IMR-90 (cell line): ENCODE measurements around the gene MAPK8IP3. TPM values are rescaled to one million over a fixed set of nuclear protein-coding genes. Genes with fewer than 3 reads are reported as not detected.

Source experiments
- ATAC-seq: fragments of 200-7000 bp; cut with Tn5 transposase; 2 replicates; pipeline ENCODE4 v1.9.1; 2020; ENCODE audit warnings: low read depth, mild to moderate bottlenecking, moderate library complexity
- BruUV-seq: library from RNA; stranded (reverse); fragments of 400-500 nt; replicated peaks from 2 replicates; lab custom pipeline; 2021; lab: Mats Ljungman, UMichigan
- CTCF ChIA-PET: fragments of 300-600 bp; formaldehyde crosslinking; extraction: SDS; loops from one replicate; lab custom pipeline; 2021; ENCODE audit warnings: antibody characterized with exemption; lab: Yijun Ruan, JAX
- POLR2A ChIA-PET: fragments of 300-600 bp; sonication (Branson Sonifier 250); formaldehyde crosslinking; loops from one replicate; lab custom pipeline; 2022; ENCODE audit warnings: antibody characterized with exemption; ENCODE audit not compliant: unreplicated experiment; lab: Charles Lee
- DNase-seq: peaks from one replicate; pipeline ENCODE4 v3.0.0; 2013
- H2AFZ ChIP-seq: replicated peaks from 2 replicates; pipeline ENCODE3; 2013; ENCODE audit warnings: low read length, mild to moderate bottlenecking; ENCODE audit not compliant: poor library complexity
- H2AK5ac ChIP-seq: 2 replicates; pipeline ENCODE4 v1.6.1; 2013; ENCODE audit warnings: low read depth, low read length, inconsistent platforms
- H2AK9ac ChIP-seq: replicated peaks from 2 replicates; pipeline ENCODE3; 2013; ENCODE audit warnings: mild to moderate bottlenecking, low read depth, low read length, moderate library complexity; ENCODE audit not compliant: poor library complexity
- H2BK120ac ChIP-seq: 2 replicates; pipeline ENCODE4 v1.6.1; 2013; ENCODE audit warnings: low read depth, low read length, inconsistent platforms
- H2BK15ac ChIP-seq: 3 replicates; pipeline ENCODE4 v1.6.1; 2013; ENCODE audit warnings: low read depth, low read length, inconsistent platforms
- H2BK20ac ChIP-seq: 2 replicates; pipeline ENCODE4 v1.6.1; 2013; ENCODE audit warnings: low read depth, mild to moderate bottlenecking, inconsistent platforms, low read length, moderate library complexity
- H2BK5ac ChIP-seq: 2 replicates; pipeline ENCODE4 v1.6.1; 2013; ENCODE audit warnings: mild to moderate bottlenecking, low read depth, low read length, inconsistent platforms; ENCODE audit not compliant: poor library complexity, severe bottlenecking
- H3K14ac ChIP-seq: replicated peaks from 2 replicates; pipeline ENCODE4 v1.6.1; 2013; ENCODE audit warnings: low read depth, low read length, inconsistent platforms
- H3K18ac ChIP-seq: 2 replicates; pipeline ENCODE4 v1.6.1; 2013; ENCODE audit warnings: low read depth, low read length, control low read depth
- H3K23ac ChIP-seq: 2 replicates; pipeline ENCODE4 v1.6.1; 2013; ENCODE audit warnings: low read depth, low read length, inconsistent platforms
- H3K27ac ChIP-seq: 2 replicates; pipeline ENCODE4 v1.5.1; 2013; ENCODE audit warnings: mild to moderate bottlenecking, control low read depth, low read length; ENCODE audit not compliant: insufficient read depth
- H3K27me3 ChIP-seq: 2 replicates; pipeline ENCODE4 v1.6.1; 2013; ENCODE audit warnings: low read length; ENCODE audit not compliant: control insufficient read depth, insufficient read depth
- H3K36me3 ChIP-seq: 2 replicates; pipeline ENCODE4 v1.6.1; 2013; ENCODE audit warnings: low read length, mixed read lengths; ENCODE audit not compliant: control insufficient read depth, insufficient read depth
- H3K4ac ChIP-seq: 2 replicates; pipeline ENCODE4 v1.6.1; 2013; ENCODE audit warnings: low read depth, low read length, inconsistent platforms
- H3K4me1 ChIP-seq: 2 replicates; pipeline ENCODE4 v1.6.1; 2013; ENCODE audit warnings: low read length, mixed read lengths; ENCODE audit not compliant: control insufficient read depth, insufficient read depth
- H3K4me2 ChIP-seq: 2 replicates; pipeline ENCODE4 v1.6.1; 2013; ENCODE audit warnings: low read depth, mild to moderate bottlenecking, control low read depth, low read length, moderate library complexity
- H3K4me3 ChIP-seq: 2 replicates; pipeline ENCODE4 v1.5.1; 2013; ENCODE audit warnings: low read depth, mild to moderate bottlenecking, control low read depth, low read length, moderate library complexity; ENCODE audit not compliant: insufficient read depth
- H3K56ac ChIP-seq: 2 replicates; pipeline ENCODE4 v1.6.1; 2013; ENCODE audit warnings: low read length, inconsistent platforms; ENCODE audit not compliant: insufficient read depth; ENCODE audit errors: extremely low read depth
- H3K79me1 ChIP-seq, 2 experiments: 2 replicates each; pipeline ENCODE4 v1.6.1; 2013; ENCODE audit warnings: low read length in 2 of 2, inconsistent platforms in 1 of 2, low read depth in 1 of 2
- H3K9ac ChIP-seq: 2 replicates; pipeline ENCODE4 v1.6.1; 2013; ENCODE audit warnings: low read depth, low read length, control low read depth
- H3K9me1 ChIP-seq: 2 replicates; pipeline ENCODE4 v1.6.1; 2013; ENCODE audit warnings: low read length, inconsistent platforms; ENCODE audit not compliant: insufficient read depth
- H3K9me3 ChIP-seq: 2 replicates; pipeline ENCODE4 v1.6.1; 2013; ENCODE audit warnings: low read length; ENCODE audit not compliant: control insufficient read depth, insufficient read depth
- H4K20me1 ChIP-seq: 2 replicates; pipeline ENCODE4 v1.6.1; 2013; ENCODE audit warnings: low read length, inconsistent platforms; ENCODE audit not compliant: insufficient read depth
- H4K5ac ChIP-seq: 2 replicates; pipeline ENCODE4 v1.6.1; 2013; ENCODE audit warnings: mild to moderate bottlenecking, low read depth, low read length, control low read depth
- H4K8ac ChIP-seq, 2 experiments: 2 replicates each; pipeline ENCODE4 v1.6.1; 2013; ENCODE audit warnings: low read depth in 2 of 2, low read length in 2 of 2, control low read depth in 1 of 2, inconsistent platforms in 1 of 2
- H4K91ac ChIP-seq: 2 replicates; pipeline ENCODE4 v1.6.1; 2013; ENCODE audit warnings: low read depth, low read length, inconsistent platforms; ENCODE audit not compliant: insufficient read depth
- BHLHE40 ChIP-seq: fragments of 150-350 bp; IDR thresholded peaks from 2 replicates; pipeline ENCODE4 v1.6.1; 2016; ENCODE audit warnings: mild to moderate bottlenecking, low read depth, low read length
- RCOR1 ChIP-seq: IDR thresholded peaks from 2 replicates; pipeline ENCODE4 v1.6.1; 2012; ENCODE audit warnings: mild to moderate bottlenecking, low read length, improper control_type of control experiment; ENCODE audit not compliant: insufficient replicate concordance
- WGBS, 2 experiments: methylation state at CpG; one replicate each; pipeline versions ENCODE4 v1.1.5 to v1.1.7; 2013; ENCODE audit warnings: missing lambda C conversion rate in 2 of 2; ENCODE audit not compliant: insufficient read length in 1 of 2; ENCODE audit errors: extremely low coverage in 2 of 2; 5-methylcytosine and 5-hydroxymethylcytosine counted together
- dilution Hi-C: fragments of 300-500 bp; cut with HindIII; formaldehyde crosslinking; loops from one replicate; pipeline ENCODE4 v1.14.3; 2018; ENCODE audit warnings: low sequenced_read_pairs; ENCODE audit not compliant: unreplicated experiment
- in situ Hi-C: fragments of 300-500 bp; cut with MboI; formaldehyde crosslinking; loops from 3 replicates; pipeline ENCODE4 v1.14.3; 2019; ENCODE audit warnings: low sequenced_read_pairs, inconsistent platforms, mixed read lengths
- intact Hi-C: fragments of 100-400 bp; cut with micrococcal nuclease; formaldehyde crosslinking; loops from 2 replicates; pipeline ENCODE4 v1.10.0; 2022
- polyA plus RNA-seq, 3 experiments: library from polyadenylated mRNA; depleted of rRNA; stranded (reverse); fragments of >200 nt; gene quantifications; 2 replicates each; pipeline ENCODE4 v1.2.3, GENCODE V29; 2012; ENCODE audit warnings: low replicate concordance in 1 of 3
- total RNA-seq: library from RNA; depleted of rRNA; stranded (reverse); fragments of >200 nt; gene quantifications from 2 replicates; pipeline ENCODE4 v1.2.3, GENCODE V29; 2012

The MAPK8IP3 gene
- total and polyA plus RNA-seq, 2 of the 4 experiments (the other 2 are of a cell fraction): 17.0 to 69.1 TPM

DNA sequence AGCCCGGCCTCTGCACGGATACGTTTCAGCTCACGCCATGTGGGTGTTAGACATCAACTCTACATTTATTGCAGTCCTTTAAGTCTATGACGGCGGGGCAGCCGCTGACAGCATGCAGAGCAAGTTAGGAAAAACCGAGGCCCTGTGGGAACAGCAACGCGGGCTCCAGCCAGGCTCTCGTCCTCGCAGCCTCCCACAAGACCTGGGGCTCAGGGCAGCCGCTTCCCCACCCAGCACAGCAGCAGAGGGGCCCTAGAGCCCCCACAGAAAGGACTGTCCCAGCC lies 70.6 kb downstream of the MAPK8IP3 start:
- in situ Hi-C loops: no loop called here
- POLR2A ChIA-PET: no interaction called here
- DNase-seq: no peak

More for the DNA sequence above, 70.6 kb downstream of the MAPK8IP3 start:
- H3K27ac ChIP-seq: no peak overlapping the region
- H3K4ac ChIP-seq: no peak overlapping the region
- H2AK9ac ChIP-seq: no peak overlapping the region
- H3K79me1 ChIP-seq: peaks cover 17 to 63% of the 10 kb centered on the region in 2 experiments
- H3K14ac ChIP-seq: no peak overlapping the region
- no peaks in the 10 kb centered on the region for H3K27me3 ChIP-seq
- no peak overlapping the region for H3K18ac ChIP-seq
- H2AFZ ChIP-seq: peak overlapping the region; percentile 51
- no peak overlapping the region for H2BK120ac ChIP-seq
- peaks cover 21% of the 10 kb centered on the region for H4K20me1 ChIP-seq
- no peaks in the 10 kb centered on the region for H3K9me3 ChIP-seq
- no peak overlapping the region for H2AK5ac ChIP-seq
- H3K56ac ChIP-seq: no peak overlapping the region
- no TSS peak for BruUV-seq
- H3K4me1 ChIP-seq: peaks cover 16% of the 10 kb centered on the region
- H4K5ac ChIP-seq: no peak overlapping the region
- peaks cover 7% of the 10 kb centered on the region; the same call in 1 of the 2 replicates for H3K9me1 ChIP-seq
- no peak overlapping the region for H2BK15ac ChIP-seq
- no peak overlapping the region for H2BK20ac ChIP-seq
- H2BK5ac ChIP-seq: no peak overlapping the region
- H3K36me3 ChIP-seq: peaks cover 34% of the 10 kb centered on the region
- dilution Hi-C loops: no loop called here
- no peak for TF ChIP-seq BHLHE40
- no peak for TF ChIP-seq RCOR1
- H3K4me3 ChIP-seq: no peak overlapping the region
- H4K91ac ChIP-seq: no peak overlapping the region
- no peak overlapping the region for H4K8ac ChIP-seq
- H3K9ac ChIP-seq: no peak overlapping the region
- no peak for ATAC-seq
- H3K23ac ChIP-seq: no peak overlapping the region
- no peak overlapping the region for H3K4me2 ChIP-seq
- intact Hi-C loops: no loop called here
- CTCF ChIA-PET: no interaction called here
- WGBS, 2 experiments: no CpG with 5 or more reads among the region's 13 CpGs
